Cerebellar cortex (tissue), 1 donor: ENCODE data around the gene PKNOX1.
"Not testable (repeated sequence)": the region's sequence is repeated elsewhere in the genome, so short reads cannot be mapped to it uniquely, and the experiment has no call there.

Source experiments
- DNase-seq: peaks from one replicate; pipeline ENCODE4 v3.0.0-alpha.2; 2015; ENCODE audit warnings: low spot score

PKNOX1 gene

DNA sequence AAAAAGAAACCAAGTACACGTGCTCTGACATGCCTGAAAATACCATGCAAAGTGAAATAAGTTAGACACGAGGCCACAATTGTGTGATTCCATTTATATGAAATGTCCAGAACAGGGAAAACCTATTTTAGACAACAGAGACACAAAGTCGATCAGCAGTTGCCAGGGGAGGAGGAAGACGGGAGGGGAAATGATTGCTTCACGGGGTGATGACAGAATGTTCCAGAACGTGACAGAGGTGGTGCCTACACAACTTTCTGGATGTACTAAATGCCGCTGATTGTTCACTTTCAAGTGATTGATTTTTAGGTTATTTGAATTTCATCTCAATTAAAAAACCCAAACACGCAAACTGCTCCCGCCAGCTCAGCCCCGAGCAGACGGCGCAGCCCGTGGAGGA is 78.8 kb downstream of the PKNOX1 start:
- DNase-seq = not testable (repeated sequence)

DNA sequence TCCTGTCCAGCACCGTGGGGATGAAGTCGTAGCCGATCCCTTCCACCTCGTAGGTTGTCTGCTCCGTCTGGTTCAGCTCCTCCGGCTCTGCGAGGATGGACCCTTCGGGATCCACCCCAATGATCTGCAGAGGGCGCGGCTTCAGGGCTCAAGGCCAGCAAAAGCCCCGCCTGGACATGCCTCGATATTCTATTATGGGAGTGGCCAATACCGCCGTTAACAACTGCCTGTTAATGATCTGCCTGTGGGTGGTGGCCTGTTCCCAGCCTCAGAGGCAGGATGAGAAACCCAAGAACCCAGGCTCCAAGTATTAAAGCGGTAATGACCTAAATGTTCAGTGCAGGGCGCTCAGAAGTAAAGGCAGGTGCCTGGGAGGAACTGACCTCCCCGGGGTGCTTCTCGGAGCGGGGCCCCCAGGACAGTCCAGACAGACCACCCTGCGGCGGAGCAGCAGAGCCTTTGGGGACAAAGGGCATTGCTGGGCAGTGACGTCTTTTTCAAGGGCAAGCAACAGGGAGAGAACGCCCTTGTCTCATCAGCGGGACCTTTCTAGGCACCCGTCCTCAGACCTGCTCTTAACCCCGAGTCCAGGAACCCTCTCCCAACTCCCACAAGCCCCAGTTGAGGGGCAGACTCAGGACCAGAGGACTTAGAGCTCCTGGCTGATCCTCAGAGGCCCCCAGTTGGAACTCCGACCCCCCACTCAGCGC is 88.7 kb downstream of the PKNOX1 start:
- DNase-seq = not testable (repeated sequence)

DNA sequence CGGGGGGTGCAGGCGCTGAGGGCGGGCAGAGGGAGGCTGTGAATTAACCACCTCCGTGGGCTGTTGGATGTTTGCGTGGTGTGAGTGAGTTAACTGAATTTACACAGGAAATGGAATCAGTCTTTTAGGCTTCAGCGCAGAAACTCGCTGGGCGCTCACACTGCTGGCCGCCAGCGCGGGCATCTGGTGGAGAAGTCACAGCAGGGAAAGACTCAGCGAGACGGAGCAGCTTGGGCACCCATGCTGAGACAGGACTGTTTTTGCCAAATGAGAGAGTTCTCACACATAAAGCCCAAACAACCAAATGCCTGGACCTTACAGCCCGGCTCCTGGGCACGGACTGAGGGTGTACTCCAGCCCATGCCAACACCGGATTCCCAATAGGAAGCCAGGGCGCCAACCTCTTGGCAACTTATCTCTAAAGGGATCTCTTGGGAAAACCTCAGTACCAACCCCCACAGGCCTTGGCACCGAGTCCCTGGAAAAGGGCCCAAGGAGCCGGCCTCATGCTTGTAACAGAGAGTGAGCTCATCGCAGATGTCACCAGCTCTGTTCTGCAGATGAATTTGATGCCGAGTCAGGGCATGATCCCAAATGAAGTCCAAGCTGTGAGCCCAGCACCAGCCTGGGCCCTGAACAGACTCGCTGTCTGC is 90.0 kb downstream of the PKNOX1 start:
- not testable (repeated sequence) for DNase-seq

DNA sequence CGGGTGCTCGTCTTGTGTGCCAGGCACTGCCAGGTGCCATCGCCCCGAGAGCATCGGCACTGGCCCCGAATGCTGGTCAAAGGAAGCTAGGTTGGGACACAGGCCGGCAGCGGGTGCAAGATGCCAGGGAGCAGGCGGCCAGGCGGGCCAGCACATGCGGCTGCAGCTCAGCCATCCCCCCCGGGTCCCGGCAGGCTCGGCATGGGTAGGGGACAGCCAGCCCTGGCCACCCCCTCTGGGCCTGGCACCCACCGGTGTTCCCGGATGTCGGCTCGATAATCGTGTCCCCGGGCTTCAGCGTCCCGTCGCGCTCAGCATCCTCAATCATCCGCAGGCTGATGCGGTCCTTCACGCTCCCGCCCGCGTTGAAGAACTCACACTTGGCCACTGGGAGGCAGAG is 91.6 kb downstream of the PKNOX1 start:
- not testable (repeated sequence) for DNase-seq

DNA sequence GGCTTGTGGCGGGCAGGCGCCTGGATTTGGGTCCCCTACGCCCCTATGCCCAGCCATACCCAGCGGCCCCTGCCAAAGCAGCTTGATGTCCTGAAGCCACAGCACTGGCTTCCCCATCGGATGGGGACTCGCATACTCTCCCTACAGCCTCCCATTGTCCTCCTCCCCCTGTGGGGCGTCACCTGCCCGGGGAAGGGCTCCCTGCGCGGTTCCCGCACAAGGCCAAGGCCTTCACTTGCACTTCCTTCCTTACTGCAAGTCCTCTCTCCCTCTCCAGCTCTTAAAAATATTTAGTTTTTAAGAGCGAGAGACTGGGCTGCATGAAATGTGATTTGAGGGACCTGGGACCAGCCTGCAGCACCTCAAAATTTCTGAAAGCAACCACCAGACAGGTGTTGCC is 92.3 kb downstream of the PKNOX1 start:
- not testable (repeated sequence) for DNase-seq

DNA sequence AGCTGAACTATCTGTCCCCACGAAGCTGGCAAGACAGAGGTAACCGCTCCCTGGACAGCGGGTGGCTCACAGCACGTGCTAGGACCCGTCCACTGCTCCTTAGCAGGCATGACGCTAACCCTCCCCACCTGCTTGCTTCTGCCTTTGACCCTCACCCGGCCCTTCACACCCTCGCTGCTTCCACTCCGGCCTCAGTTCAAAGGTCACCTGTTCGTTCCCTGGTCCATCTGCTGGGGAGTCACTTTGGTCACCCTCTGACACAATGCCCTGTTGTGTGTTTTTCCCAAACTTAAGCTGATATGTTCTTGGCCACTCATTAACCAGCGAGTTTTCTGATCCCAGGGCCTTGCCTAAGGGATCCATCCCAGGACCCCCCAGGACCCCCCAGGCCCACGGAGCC is 93.7 kb downstream of the PKNOX1 start:
- DNase-seq = not testable (repeated sequence)

DNA sequence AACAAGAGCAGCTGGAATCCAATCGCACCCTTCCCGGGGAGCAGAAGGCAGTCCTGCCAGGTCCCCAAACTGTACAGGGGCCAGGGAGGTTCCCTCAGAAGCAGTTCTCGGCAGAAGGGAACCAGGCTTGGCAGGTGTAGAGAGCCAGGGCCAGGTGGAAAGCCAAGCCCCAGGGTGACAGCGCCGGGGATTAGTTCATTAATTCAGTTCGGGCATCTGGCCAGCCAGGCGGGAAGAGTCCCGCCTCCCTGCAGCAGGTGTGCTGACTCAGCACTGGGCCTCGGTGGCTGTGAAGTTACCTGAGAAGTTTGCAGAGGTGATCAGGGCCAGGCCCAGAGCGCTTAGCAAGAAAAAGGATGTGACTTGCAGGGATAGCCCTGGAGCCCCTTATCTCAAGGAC is 95.3 kb downstream of the PKNOX1 start:
- not testable (repeated sequence) for DNase-seq

DNA sequence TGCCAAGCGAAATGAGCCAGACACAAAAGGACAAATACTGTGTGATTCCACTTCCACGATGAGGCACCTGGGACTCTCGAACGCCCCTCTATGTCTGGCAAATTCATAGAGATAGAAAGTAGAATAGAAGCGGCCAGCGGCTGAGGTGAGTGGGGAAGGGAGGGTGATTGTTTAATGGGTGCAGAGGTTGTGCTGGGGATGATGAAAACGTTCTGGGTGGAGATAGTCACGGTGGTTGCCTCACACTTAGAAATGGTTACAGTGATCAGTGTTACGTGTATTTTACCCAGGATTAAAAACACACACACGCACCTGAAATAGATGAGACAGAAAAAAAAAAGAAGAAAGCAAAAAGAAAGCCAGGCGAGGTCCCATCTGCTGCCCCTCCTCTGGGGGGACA is 98.4 kb downstream of the PKNOX1 start:
- DNase-seq = not testable (repeated sequence)

DNA sequence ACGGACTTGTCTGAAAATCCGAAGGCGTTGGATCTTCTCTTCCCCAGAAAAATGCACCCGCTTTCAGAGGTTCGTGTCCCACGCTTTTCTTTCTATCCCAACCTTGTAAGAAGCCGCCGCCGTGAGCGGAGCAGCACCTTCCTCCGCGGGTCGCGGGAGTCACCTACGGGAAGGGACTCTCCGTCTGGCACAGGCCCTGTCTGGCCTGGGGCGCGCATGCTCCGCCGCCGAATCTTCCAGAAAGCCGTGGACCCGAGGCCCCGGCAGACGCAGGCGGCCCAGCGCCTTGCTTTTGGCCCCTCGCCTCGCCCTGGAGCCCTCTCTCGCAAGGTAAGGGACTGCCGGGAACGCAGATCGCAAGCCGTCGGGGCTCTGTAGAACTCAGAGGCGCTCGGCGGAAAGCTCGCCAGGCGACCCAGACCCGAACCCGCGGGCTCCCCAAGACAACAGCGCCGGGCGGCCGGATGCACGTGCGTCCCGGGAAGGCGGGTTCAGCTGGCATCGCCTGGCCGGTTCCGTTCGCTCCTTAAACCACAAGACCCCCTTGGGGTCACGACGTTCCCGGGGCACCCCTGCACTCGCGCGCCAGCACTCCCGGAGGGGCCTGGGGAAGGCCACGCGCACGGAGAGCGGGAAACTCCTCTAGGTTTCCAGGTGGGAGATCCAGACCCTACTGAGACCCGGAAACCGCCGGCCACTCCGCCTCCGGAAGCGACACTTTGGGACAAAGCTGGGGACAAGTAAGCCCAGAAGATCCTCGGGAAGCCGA is 100.2 kb downstream of the PKNOX1 start:
- not testable (repeated sequence) for DNase-seq

DNA sequence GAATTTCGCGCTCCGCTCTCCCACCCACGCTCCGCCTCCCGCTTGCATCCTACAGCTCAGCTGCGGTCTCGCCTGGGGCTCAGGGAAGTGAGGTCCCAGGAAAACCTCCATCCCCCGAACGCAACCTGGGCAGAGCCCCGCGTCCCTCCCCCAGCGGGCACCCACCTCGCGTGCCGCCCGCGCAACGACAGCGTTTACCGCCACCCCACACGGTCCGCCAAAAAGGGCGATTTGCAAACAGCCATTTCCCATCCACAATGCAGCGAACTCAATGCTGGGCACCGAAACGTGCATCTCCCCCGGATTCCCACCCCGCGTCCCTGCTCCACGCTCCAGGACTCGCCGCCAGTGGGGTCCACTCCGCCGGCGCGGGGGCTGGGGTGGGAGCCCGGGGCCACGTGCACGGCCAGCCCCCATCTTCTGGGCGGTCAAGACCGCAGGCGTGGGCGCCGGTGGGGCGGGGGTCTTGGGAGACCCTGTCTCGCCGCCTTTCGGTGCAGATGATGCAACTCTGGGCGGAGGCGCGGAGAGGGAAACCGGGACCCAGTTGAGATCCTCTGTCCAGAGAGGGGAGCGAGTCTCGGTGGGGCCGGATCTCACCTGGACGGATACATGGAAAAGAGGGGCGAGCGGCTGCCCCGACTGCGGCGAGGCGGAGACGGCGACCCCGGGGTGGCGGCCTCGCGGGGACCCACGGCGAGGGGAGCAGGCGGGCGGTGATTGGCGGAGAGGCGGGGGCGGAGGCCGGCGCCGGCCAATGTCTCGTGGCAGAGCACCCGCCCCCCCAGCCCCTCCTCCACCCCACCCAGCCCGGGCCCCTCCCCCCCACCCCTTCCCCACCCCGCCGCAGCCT is 101.0 kb downstream of the PKNOX1 start, which contains the start of gene CBS:
Gene CBS, minus strand, starts transcription at position 666 of the 853 bp plus-strand sequence. CDS start 3,642 bp downstream, outside the sequence.
- DNase-seq = not testable (repeated sequence)

DNA sequence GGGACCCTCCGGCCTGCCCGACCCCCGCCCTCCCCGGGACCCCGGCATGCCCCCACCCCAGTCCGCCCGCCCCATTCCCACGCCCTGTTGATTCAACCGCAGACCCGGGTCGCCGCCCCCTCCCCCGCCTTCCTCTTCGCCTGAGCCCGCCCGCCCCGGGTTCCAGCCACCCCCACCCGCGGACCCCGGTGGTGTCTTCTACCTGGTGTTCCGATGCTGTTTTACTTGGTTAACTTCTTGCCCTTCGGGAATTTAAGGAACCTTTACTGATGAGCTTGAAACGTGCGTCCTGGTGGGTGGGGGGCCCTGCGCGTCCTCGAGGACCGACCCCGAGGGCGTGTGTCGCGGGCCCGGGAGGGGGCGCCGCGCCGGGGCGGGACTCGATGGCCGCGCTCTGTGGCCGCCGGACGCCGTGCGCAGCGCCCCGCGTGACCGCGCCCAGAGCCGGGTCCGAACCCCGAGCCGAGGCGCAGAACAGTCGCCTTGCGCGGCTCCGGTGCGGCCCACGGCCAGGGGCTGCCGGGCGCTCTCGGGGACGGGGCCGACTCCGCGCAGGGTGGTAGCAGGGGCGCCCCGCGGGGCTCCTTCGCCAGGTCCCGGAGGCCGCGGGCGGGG is 101.8 kb downstream of the PKNOX1 start:
- DNase-seq = not testable (repeated sequence)

DNA sequence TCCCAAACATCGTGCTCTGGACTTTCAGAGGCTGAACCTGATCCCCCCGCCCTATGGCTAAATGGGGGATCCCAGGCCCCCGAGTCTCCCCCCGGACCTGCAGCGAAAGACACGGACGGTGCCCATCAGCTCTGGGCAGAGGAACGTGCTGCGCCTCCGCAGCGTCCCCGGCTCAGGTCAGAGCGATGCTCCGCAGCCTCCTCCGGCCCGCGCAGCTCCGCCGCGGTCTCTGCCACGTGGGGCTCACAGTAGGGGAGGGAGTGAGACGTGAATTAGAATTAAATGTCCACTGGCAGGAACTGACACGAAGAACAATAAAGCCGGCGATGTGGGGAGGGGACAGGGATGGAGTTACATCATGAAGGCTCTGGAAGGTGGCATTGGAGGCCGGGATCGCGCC is 102.3 kb downstream of the PKNOX1 start:
- DNase-seq = not testable (repeated sequence)

DNA sequence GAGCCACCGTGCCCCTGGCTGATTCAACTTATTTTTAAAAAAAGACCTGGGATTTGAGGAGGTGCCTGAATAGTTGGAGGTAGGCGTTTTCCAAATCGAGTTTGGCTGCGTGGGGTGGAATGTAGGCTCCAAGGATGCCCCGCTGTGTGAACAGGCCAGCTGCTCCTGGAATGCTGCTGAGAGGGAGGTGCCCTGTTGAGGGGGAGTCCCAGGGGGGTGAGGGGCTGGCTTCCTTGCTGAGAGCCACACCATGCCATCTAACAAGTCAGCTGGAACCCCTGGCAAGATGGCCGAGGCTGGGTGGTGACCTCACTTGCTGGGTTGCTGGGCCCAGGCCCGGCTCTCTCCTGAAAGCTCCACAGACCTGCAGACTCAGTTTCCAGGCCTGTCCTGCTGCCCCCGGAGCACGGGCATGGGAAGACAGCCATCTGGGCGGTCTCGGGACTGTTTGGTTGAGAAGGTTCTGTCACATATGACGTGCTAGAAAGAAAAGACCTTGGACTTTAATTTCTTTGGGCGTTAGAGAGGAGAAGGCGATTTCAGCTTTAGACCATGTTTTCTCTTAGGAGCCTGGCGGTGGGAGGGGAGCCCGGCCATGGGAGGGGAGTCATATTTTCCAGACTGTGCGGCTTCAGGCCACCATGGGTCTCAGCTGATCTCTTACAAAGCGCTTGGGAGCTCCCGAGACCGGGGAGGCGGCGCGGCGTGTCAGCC is 108.4 kb downstream of the PKNOX1 start:
- not testable (repeated sequence) for DNase-seq
